ENCODE results near the gene KCNQ4. TPM values are rescaled to one million over a fixed set of nuclear protein-coding genes. Genes with fewer than 3 reads are reported as not detected.
A peak's percentile ranks its signal among the peaks of the same experiment; 100 is the strongest.

The KCNQ4 gene
- total RNA-seq, 1 experiment from 2014 or later = not detected

DNA sequence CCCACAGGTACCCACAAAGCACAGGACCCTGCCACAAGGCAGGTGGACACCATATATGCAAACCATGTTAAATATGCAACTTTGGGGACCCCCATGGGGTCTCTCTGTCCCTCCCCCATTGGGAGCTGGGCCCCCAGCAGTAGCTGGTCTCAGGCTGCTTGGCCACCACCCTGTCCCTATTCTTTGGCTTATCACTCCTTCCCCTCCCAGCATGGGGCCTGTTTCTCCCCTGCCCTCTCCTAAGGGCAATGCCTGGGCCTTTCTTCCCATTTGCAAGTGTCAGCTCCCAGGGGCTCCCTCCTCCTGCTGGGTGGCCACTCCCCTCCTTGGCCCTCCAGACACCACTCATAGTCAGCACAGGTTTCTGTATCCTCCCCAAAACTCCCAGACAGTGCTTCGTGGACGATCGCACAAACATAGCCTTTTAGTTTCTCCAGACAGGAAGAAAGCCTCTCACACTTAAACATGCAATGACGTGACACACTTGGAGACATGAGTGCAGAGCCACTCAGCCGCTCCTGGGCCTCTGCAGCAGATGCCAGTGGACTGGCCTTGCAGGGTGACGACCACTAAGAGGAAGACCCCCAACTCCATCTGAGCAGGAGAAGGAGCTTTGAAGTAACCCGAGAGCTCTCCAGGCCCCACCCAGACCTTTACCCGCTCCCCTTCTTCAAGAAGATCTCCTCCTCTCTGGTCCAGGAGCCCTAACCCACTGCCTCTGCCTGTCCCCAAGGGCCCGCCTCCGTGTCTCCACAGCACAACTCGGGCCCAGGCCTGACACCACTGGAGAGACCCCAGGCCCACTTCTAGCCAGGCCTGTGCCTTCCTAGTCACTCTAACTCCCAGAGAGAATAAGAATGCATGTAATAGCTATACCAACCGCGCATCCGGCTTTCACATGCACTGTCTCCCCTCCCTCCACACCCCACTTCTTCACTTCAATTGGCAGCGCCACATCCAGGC is 55.7 kb downstream of the KCNQ4 start:
- Histone ChIP-seq H3K27me3 (no peaks in the 10 kb centered on the region), H3K36me3 (no peaks in the 10 kb centered on the region), H3K9me3 (no peaks in the 10 kb centered on the region; the same call in 1 of the 2 replicates), H3K4me3 (no peak overlapping the region)
- no peak for DNase-seq

DNA sequence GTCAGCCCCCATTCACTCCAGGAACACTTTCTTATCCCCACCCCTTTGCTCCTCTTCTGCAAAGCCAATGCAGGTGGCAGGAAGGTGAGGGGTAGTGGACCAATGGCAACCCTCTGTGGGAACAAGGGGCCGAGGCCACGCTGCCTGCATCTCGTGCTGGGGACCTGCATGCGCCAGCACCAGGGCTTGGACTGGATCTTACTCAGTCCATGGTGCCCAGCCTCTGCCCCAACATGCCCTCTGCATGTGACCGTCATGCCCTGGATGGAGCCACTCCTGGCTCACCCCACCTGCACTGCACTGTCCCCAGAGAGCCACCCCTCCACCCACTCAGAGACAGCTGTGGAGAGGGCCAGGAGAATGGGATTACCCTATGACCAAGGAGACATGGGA is 56.4 kb downstream of the KCNQ4 start:
- Histone ChIP-seq H3K9me3 (no peaks in the 10 kb centered on the region; the same call in 1 of the 2 replicates), H3K36me3 (no peaks in the 10 kb centered on the region), H3K27me3 (no peaks in the 10 kb centered on the region), H3K4me3 (no peak overlapping the region)
- DNase-seq = no peak

DNA sequence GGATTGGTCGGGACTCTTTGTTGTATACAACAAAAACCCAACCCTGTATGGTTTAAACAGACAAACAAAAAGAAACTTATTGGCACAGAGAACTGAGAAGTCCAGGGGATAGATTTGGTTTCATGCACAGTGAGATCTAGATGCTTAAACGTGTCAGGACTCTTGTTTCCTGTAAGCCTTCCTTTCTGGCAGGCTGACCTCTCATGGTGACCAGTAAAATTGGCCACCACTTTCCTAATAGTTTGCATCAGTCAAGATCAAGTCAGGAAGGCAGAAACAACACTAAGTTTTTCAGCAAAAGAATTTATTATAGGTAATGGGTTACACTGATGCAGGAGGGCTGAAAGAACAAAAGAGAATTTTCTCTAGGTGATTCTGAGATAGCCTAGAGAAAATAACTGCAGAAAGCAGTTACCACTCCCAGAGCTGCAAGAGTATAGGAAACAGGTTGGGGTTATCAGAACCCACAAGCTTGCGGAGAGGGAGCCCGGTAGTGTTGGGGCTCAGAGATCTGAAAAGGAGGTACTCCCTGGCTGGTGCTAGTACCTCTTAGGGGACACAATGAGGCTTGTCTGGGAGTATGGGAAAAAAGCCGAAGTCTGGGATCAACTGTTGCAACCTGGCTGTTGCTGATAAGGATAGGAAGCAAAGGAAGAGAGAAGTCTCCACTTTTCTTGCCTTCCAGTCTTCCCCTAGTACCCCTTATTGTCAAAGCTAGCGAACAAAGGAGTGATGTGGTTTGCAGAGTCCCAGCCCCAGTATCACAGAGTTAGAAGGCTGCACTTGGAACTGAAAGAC is 57.1 kb downstream of the KCNQ4 start:
- no peaks in the 10 kb centered on the region; the same call in 1 of the 2 replicates for H3K9me3 ChIP-seq
- H3K36me3 ChIP-seq = no peaks in the 10 kb centered on the region
- DNase-seq = no peak
- no peaks in the 10 kb centered on the region for H3K27me3 ChIP-seq
- H3K4me3 ChIP-seq = no peak overlapping the region

DNA sequence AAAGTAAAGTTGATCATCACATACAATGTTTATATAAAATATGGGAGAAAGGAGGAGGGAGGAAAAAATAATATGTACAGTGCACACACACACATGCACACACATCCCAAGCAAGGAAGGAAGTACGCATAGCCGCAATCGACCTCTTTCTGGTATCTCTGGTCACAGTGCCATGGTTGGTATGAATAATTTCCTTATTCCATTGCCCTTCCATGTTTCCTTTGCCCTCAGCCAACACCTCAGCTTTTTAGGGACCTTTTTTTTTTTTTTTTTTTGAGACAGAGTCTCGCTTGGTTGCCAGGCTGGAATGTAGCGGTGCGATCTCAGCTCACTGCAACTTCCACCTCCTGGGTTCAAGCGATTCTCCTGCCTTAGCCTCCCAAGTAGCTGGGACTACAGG is 58.0 kb downstream of the KCNQ4 start:
- Histone ChIP-seq H3K9me3 (no peaks in the 10 kb centered on the region; the same call in 1 of the 2 replicates), H3K36me3 (no peaks in the 10 kb centered on the region), H3K4me3 (no peak overlapping the region), H3K27me3 (no peaks in the 10 kb centered on the region)
- DNase-seq = no peak

DNA sequence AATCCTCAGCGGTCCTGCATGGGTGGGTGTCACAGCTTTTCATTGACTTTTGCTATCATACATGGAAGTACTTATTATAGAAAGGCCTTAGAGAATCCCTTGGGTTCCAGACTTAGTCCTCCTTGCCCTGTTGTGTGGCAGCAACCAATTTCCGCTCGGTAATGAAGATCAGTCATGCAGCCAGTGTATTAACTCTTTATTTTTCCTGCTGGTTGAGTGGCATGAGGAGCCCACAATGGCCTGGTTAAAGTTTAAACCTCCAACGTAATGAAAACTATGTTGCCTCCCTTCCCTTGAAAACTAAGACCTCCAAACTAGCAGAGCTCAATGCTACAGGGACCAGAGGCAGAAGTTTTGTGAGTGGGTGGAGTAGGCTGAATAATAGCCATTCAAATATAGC is 58.6 kb downstream of the KCNQ4 start:
- H3K36me3 ChIP-seq = no peaks in the 10 kb centered on the region
- H3K27me3 ChIP-seq = no peaks in the 10 kb centered on the region
- DNase-seq = no peak
- H3K9me3 ChIP-seq = no peaks in the 10 kb centered on the region; the same call in 1 of the 2 replicates
- H3K4me3 ChIP-seq = no peak overlapping the region

DNA sequence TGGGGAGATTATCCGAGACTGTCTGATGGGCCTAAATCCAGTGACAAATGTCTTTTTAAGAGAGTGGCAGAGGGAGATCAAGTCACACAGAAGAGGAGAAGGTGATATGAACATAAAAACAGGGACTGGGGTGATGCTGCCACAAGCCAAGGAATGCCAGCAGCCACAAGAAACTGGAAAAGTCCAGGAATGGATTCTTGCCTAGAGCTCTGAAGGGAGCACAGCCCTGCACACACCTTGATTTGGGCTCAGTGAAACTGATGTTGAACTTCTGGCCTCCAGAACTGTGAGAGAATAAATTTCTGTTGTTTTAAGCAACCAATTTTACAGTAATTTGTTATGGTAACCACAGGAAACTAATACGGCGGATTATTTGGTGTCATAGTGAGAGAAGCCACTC is 59.1 kb downstream of the KCNQ4 start:
- no peak overlapping the region for H3K4me3 ChIP-seq
- H3K9me3 ChIP-seq = no peaks in the 10 kb centered on the region; the same call in 1 of the 2 replicates
- no peak for DNase-seq
- H3K36me3 ChIP-seq = no peaks in the 10 kb centered on the region
- H3K27me3 ChIP-seq = no peaks in the 10 kb centered on the region

DNA sequence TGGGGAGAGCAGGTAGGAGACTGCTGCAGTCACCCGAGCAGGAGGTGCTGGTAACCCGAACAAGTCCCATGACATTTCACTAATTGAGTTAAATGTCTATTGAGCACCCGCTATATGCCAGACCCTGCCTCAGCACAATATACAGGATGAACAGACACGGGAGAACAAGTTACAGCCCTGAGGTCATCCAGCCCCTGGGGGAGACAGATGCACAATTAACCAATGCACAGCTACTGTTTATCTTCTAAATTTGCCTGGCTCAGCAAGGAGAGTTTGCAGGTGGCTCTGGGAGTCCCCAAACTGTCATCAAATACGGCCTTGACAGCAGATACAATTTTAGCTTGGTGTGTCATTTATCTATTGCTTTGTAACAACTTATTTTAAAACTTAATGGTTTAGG is 60.5 kb downstream of the KCNQ4 start:
- Histone ChIP-seq H3K36me3 (no peaks in the 10 kb centered on the region), H3K9me3 (no peaks in the 10 kb centered on the region; the same call in 1 of the 2 replicates), H3K27me3 (no peaks in the 10 kb centered on the region), H3K4me3 (no peak overlapping the region)
- no peak for DNase-seq

DNA sequence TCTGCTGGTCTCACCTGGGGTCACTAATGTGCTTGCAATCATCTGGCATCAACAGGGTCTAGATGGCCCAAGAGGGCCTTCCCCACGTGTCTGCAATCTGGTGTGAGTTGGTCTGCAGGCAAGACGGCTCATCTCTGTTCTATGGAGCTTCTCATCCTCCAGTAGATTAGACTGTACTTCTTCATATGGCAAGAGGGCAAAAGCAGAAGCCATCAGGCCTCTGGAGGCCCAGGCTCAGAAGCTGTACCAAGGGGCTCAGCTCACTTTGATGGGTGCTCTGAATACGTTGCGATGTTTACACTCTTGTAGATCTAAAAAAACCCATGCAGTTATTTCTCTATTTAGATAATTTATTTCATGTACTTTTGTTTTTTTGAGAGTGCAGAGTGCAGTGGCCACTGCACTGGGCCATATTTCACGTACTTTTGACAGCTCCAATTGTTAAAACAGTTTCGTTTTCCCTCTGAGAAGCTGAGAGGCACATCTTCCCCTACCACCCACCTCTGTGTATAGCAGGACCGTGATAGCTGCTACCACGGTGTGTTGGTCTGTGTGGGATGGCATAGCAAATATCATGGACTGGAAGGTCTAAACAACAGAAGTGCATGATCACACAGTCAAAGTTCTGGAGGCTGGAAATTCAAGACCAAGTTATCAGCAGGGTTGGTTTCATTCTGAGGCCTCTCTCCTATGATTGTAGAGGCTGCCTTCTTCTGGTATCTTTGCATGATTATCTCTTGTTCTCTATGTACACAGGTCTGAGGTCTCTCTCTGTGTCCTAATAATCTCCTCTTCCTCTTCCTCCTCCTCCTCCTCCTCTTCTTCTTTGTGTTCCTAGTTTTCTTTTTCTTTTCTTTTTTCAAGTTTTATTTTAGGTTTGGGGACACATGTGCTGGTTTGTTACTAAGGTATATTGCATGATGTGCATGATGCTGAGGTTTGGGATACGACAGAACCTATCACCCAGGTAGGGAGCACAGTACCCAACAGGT is 61.6 kb downstream of the KCNQ4 start:
- H3K4me3 ChIP-seq = no peak overlapping the region
- no peaks in the 10 kb centered on the region for H3K36me3 ChIP-seq
- DNase-seq = no peak
- no peaks in the 10 kb centered on the region; the same call in 1 of the 2 replicates for H3K9me3 ChIP-seq
- H3K27me3 ChIP-seq = no peaks in the 10 kb centered on the region

DNA sequence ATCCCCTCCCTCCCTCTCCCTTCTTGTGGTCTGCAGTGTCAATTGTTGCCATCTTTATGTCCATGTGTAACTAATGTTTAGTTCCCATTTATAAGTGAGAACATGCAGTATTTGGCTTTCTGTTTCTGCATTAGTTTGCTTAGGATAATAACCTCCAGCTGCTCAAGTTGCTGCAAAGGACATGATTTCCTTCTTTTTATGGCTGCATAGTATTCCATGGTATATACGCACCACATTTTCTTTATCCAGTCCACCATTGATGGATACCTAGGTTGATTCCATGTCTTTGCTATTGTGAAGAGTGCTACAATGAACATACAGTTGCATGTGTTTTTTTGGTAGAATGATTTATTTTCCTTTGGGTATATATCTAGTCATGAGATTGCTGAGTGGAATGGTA is 62.3 kb downstream of the KCNQ4 start:
- no peak for DNase-seq
- Histone ChIP-seq H3K9me3 (no peaks in the 10 kb centered on the region; the same call in 1 of the 2 replicates), H3K4me3 (no peak overlapping the region), H3K27me3 (no peaks in the 10 kb centered on the region), H3K36me3 (no peaks in the 10 kb centered on the region)

DNA sequence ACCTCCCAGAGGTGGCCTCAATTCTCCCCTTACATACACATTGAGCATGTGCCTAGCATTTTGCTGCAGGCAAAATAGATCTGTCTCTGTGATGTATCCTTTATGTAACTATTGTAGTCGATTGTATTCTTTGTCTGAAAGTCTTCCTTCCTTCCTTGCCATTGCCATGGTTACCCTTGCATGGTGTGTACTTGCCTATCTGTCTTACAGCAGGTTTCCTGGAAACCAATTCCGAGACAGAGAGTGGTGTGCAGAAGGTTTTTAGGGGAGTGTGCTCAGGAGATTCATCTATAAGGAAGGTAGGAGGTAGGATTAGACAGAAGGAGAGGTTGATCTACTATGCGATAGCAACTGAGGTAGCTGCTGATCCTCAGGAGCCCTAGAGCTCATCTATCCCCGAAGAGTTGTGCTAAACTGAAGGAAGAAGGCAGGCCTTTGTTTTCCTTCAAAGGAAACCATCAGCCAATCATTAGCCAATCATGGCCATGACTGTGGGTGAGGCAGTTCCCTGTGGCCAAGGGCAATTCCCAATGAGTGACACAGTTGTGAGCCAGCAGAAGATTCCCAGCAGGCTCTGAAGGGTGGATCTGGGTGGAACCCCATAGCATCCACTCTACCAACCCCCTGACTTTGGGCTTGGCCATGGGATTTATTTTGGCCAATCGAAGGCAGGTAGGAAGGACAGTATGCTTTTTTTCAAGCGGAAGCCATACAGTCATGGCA is 63.6 kb downstream of the KCNQ4 start:
- no peak for DNase-seq
- Histone ChIP-seq H3K4me3 (no peak overlapping the region), H3K27me3 (no peaks in the 10 kb centered on the region), H3K36me3 (no peaks in the 10 kb centered on the region), H3K9me3 (no peaks in the 10 kb centered on the region; the same call in 1 of the 2 replicates)

DNA sequence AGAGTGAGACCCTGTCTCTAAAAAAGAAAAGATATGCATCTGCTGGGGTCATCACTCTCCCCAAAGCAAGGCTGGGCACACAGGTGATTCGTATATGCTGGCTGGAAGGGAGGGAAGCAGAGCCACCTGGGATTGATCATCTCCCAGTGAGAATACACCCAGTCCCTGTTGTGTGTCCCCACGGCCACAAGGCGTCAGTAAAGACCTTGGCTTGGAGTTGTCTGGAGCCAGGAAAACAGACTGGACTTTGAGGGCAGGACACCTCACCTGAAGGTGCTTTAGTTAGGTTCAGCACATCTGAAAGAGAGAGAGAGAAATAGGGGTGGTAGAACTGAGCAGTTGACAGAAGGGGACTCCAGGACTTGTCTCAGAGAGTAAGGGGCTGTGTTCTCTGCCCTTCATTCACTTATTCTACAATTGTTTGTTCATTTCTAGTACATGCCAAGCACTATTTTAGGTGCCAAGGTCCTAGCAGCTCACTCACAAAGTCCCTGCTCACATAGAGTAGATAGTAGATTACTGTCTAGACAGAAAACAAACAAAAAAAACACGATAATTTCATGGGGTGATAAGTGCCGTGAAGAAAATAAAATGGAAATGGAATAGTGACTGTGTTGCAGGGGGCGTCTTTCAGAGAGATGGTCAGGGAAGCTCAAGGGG is 65.1 kb downstream of the KCNQ4 start:
- Histone ChIP-seq H3K36me3 (no peaks in the 10 kb centered on the region), H3K9me3 (no peaks in the 10 kb centered on the region), H3K4me3 (no peak overlapping the region), H3K27me3 (no peaks in the 10 kb centered on the region)
- peak; percentile 51 for DNase-seq

DNA sequence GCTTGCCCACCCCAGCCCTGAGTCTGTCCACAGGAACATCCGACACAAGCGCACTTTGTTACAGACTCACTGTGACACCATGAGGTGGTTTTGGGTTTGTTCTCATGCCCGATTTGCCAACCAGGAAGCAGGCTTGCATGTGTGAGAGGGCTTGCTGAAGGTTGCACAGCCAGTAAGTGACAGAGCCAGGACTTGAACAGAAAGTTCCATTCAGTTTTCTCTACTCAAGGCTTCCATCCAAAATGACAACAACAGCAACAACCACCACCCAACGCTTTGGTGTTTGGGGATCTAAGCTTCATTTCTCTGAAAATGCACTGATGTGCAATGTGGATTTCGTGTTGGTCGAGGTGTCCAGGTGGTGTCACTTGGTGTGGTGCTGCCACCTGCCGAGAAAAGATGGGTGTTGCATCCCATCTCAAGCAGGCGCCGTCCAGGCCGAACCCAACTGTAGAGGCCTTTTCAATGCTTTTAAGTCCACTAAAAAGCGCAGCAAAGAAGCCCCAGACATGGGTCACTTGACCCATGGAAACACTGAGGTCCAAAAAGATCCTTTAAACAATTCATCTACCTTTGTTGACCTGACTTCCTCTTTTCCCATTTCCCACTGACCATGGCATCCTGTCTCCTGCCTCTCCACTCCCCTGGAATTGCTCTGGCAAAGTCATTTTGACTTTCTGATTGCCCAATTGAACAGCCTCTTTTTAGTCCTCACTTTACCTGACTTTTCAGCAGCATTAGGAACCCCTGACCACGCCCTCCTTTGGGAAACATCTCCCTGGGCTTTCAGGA is 66.4 kb downstream of the KCNQ4 start:
- H3K36me3 ChIP-seq = no peaks in the 10 kb centered on the region
- H3K4me3 ChIP-seq = no peak overlapping the region
- H3K27me3 ChIP-seq = no peaks in the 10 kb centered on the region
- peak; percentile 50 for DNase-seq
- H3K9me3 ChIP-seq = no peaks in the 10 kb centered on the region

DNA sequence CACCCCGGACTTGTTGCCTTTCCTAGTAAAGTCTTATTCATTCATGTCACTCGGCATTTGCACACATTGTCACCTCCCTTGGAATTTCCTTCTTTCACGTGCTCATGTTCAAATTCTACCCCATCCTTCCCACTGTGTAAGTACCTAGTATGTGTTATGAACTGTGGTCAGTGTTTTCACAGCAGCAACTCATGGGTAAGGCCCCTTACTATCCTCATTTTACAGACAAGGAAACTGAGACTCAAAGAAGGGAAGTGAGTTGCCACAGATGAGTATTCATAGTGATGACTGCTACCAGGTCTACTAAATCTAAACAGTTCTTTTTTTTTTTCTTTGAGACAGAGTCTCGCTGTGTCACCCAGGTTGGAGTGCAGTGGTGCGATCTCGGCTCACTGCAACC is 68.1 kb downstream of the KCNQ4 start:
- no peaks in the 10 kb centered on the region for H3K36me3 ChIP-seq
- no peak overlapping the region for H3K4me3 ChIP-seq
- no peak for DNase-seq
- no peaks in the 10 kb centered on the region for H3K9me3 ChIP-seq
- no peaks in the 10 kb centered on the region for H3K27me3 ChIP-seq

DNA sequence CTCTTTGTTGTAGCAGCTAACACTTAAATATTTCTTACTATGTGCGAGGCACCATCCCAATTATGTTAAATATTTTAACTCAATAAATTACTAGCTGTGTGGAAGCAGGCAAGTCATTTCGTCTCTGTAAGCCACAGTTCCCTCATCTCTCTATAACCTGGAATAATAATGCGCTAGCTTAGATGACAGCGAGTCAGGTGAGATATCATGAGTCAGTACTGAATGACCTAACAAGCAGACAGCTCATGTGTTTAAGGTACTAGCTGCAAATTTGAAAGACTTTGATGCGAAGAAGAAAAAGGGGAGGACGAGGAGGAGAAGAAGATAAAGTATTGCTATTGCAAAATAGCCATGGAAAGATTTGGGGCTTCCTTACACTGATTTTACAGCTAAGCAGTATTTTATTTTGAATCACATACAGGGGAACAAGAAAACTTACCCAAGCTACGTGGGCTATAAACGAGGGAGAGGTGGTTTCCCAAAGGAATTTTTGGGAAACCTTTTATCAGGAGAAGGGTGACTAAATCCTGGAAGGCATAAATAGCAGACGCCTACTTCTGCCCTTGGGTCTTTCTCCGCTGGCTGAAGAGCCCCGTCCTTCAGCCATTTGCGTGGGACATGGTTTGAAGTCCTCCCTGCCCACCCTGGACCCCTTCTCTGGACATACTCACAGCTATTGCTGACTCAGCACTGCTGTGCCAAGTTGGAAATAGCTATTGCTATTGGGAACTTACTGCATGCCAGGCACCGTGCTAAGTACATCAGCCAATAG is 69.7 kb downstream of the KCNQ4 start:
- DNase-seq = no peak

More for the DNA sequence above, 69.7 kb downstream of the KCNQ4 start:
- no peaks in the 10 kb centered on the region for H3K36me3 ChIP-seq
- no peak overlapping the region for H3K4me3 ChIP-seq
- no peaks in the 10 kb centered on the region for H3K9me3 ChIP-seq
- no peaks in the 10 kb centered on the region for H3K27me3 ChIP-seq
